Measurements from ENCODE around the gene ACVRL1. TPM values are rescaled to one million over a fixed set of nuclear protein-coding genes. Genes with fewer than 3 reads are reported as not detected.

ACVRL1 gene
- total RNA-seq, 1 donor: 9.8 TPM

DNA sequence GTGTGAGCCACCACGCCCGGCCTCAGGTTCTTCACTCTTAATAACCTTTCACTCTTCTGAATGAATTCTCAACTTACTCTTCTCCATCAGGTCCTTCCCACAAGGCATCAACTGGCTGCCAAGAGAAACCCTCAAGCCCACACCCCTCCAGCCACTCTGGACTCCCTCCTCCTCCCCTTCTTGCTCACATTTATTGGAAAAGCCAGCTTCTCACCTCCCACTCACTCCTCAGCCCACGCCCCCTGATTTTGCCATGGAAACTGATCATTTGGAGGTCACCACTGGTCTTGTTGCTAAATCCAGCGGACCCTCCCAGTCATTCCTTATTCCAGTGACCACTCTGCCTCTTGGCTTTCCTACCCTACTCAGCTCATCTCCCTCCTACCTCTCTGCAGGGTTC is 26.8 kb downstream of the ACVRL1 start:
- H3K4me1 ChIP-seq (ENCODE audit: insufficient read depth, low read length): no peaks in the 10 kb centered on the region
- H3K9me3 ChIP-seq (ENCODE audit: low read depth, low read length): no peaks in the 10 kb centered on the region
- TF ChIP-seq, protein P1, sequence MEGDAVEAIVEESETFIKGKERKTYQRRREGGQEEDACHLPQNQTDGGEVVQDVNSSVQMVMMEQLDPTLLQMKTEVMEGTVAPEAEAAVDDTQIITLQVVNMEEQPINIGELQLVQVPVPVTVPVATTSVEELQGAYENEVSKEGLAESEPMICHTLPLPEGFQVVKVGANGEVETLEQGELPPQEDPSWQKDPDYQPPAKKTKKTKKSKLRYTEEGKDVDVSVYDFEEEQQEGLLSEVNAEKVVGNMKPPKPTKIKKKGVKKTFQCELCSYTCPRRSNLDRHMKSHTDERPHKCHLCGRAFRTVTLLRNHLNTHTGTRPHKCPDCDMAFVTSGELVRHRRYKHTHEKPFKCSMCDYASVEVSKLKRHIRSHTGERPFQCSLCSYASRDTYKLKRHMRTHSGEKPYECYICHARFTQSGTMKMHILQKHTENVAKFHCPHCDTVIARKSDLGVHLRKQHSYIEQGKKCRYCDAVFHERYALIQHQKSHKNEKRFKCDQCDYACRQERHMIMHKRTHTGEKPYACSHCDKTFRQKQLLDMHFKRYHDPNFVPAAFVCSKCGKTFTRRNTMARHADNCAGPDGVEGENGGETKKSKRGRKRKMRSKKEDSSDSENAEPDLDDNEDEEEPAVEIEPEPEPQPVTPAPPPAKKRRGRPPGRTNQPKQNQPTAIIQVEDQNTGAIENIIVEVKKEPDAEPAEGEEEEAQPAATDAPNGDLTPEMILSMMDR (IDR thresholded peaks at IDR 0.05; ENCODE audit: extremely low read depth, low read depth, low read length): no peak
- no peak for DNase-seq (ENCODE audit: insufficient read length, low spot score, missing footprints)
- H3K4me2 ChIP-seq (ENCODE audit: insufficient read depth, low read length): no peak overlapping the region
- H3K27me3 ChIP-seq (ENCODE audit: insufficient read depth, low read length): peaks cover 21% of the 10 kb centered on the region
- no peak overlapping the region for H3K27ac ChIP-seq (ENCODE audit: low read depth, low read length)
- no peaks in the 10 kb centered on the region for H3K79me2 ChIP-seq (ENCODE audit: insufficient read depth, low read length)
- H2AFZ ChIP-seq (ENCODE audit: low read length): no peak overlapping the region
- H3K4me3 ChIP-seq (ENCODE audit: insufficient read depth, low read length): no peak overlapping the region
- no peaks in the 10 kb centered on the region for H4K20me1 ChIP-seq (ENCODE audit: insufficient read depth, low read length)
- H3K36me3 ChIP-seq (ENCODE audit: insufficient read depth, low read length): no peaks in the 10 kb centered on the region

DNA sequence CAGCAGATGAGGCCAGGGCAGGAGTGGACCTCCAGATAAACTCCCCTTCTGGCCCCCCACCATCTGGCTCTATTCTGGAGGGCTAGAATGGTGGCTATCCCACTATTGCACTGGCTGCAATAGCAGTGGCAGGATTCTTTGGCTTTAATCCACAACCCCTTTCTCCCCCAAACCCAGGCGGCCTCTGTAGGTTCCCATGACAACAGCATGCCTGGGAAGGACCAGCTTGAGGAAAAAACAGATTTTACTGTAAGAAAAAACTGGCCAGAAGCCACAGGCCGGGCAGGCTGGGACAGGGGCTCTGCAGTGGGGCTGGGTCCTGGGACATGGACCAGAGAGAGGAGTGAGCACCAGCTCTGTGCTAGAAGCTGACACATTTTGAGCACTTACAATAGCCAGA is 30.6 kb downstream of the ACVRL1 start:
- TF ChIP-seq, protein P1 (IDR thresholded peaks at IDR 0.05; ENCODE audit: extremely low read depth, low read depth, low read length): no peak
- Histone ChIP-seq H3K9me3 (ENCODE audit: low read depth, low read length) (no peaks in the 10 kb centered on the region), H3K4me2 (ENCODE audit: insufficient read depth, low read length) (no peak overlapping the region), H2AFZ (ENCODE audit: low read length) (no peak overlapping the region), H4K20me1 (ENCODE audit: insufficient read depth, low read length) (no peaks in the 10 kb centered on the region), H3K4me1 (ENCODE audit: insufficient read depth, low read length) (no peaks in the 10 kb centered on the region), H3K27me3 (ENCODE audit: insufficient read depth, low read length) (peaks cover 17% of the 10 kb centered on the region), H3K4me3 (ENCODE audit: insufficient read depth, low read length) (no peak overlapping the region), H3K36me3 (ENCODE audit: insufficient read depth, low read length) (no peaks in the 10 kb centered on the region), H3K27ac (ENCODE audit: low read depth, low read length) (no peak overlapping the region), H3K79me2 (ENCODE audit: insufficient read depth, low read length) (no peaks in the 10 kb centered on the region)
- DNase-seq (ENCODE audit: insufficient read length, low spot score, missing footprints): no peak

DNA sequence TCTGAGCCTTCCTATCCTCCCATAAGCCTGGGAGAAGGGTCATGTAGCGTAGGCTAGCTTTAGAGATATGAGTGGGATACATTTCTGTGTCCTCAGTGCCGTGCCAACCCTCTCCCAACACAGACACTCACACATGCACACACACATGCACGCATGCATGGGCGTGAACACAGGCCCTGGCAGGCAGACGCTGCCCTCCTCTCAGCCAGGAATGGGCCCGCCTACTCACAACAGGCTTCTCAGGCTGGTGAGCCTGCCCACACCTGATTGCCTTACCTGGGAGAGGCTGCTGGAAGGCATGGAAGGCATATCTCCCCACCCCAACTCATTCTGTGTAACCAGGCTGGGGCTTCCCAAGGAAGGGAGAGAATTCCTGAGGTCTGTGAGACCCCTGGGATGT is 31.4 kb downstream of the ACVRL1 start:
- H3K27me3 ChIP-seq (ENCODE audit: insufficient read depth, low read length): peaks cover 17% of the 10 kb centered on the region
- TF ChIP-seq, protein P1 (IDR thresholded peaks at IDR 0.05; ENCODE audit: extremely low read depth, low read depth, low read length): no peak

DNA sequence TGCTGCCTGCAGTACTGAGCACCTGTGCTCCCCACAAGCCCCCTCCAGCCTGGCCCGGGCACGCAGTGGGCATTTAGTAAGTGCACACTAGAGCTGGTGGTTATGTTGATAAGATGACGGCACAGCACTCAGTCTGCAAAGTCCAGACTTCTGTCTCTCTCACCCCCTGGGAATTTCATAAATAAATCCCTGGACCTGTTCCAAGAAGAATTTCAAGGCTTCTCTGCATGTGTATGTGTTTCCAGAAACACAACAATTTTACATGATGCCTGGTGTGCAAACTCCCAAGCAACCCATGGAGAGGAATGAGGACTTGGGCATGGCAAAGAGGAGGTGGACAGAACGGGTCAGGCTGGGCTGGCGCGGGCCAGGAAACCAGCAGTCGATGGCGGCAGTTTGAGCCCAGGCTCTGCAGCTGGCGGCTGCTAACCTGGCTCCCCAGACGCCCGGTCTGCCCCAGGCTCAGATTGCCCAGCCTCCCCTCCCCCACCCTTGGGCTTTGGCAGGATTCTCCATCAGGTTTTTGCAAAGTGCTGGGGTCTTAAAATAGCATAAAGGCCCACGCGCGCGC is 33.8 kb downstream of the ACVRL1 start:
- Histone ChIP-seq H3K4me2 (ENCODE audit: insufficient read depth, low read length) (no peak overlapping the region), H3K36me3 (ENCODE audit: insufficient read depth, low read length) (no peaks in the 10 kb centered on the region), H3K27me3 (ENCODE audit: insufficient read depth, low read length) (peaks cover 14% of the 10 kb centered on the region), H3K4me3 (ENCODE audit: insufficient read depth, low read length) (no peak overlapping the region), H2AFZ (ENCODE audit: low read length) (no peak overlapping the region), H3K27ac (ENCODE audit: low read depth, low read length) (no peak overlapping the region), H4K20me1 (ENCODE audit: insufficient read depth, low read length) (no peaks in the 10 kb centered on the region), H3K9me3 (ENCODE audit: low read depth, low read length) (peaks cover 7% of the 10 kb centered on the region), H3K4me1 (ENCODE audit: insufficient read depth, low read length) (no peaks in the 10 kb centered on the region), H3K79me2 (ENCODE audit: insufficient read depth, low read length) (no peaks in the 10 kb centered on the region)
- no peak for DNase-seq (ENCODE audit: insufficient read length, low spot score, missing footprints)
- TF ChIP-seq, protein P1 (IDR thresholded peaks at IDR 0.05; ENCODE audit: extremely low read depth, low read depth, low read length): no peak

More for the DNA sequence above, 31.4 kb downstream of the ACVRL1 start:
- H2AFZ ChIP-seq (ENCODE audit: low read length): no peak overlapping the region
- H3K9me3 ChIP-seq (ENCODE audit: low read depth, low read length): no peaks in the 10 kb centered on the region
- H3K4me2 ChIP-seq (ENCODE audit: insufficient read depth, low read length): no peak overlapping the region
- H3K4me3 ChIP-seq (ENCODE audit: insufficient read depth, low read length): no peak overlapping the region
- H4K20me1 ChIP-seq (ENCODE audit: insufficient read depth, low read length): no peaks in the 10 kb centered on the region
- H3K79me2 ChIP-seq (ENCODE audit: insufficient read depth, low read length): no peaks in the 10 kb centered on the region
- H3K4me1 ChIP-seq (ENCODE audit: insufficient read depth, low read length): no peaks in the 10 kb centered on the region
- H3K36me3 ChIP-seq (ENCODE audit: insufficient read depth, low read length): no peaks in the 10 kb centered on the region
- H3K27ac ChIP-seq (ENCODE audit: low read depth, low read length): no peak overlapping the region
- DNase-seq (ENCODE audit: insufficient read length, low spot score, missing footprints): no peak
